Type B pancreatic cell (in vitro differentiated cells): ENCODE data around the gene LCN2. TPM values are rescaled to one million over a fixed set of nuclear protein-coding genes. Genes with fewer than 3 reads are reported as not detected.

ENCODE experiments used
- DNase-seq: peaks from one replicate; pipeline ENCODE4 v3.0.0; 2021; ENCODE audit warnings: mixed read lengths; ENCODE audit not compliant: unreplicated experiment; ENCODE audit errors: extremely low spot score
- H3K27ac Mint-ChIP-seq: 2 replicates; pipeline ENCODE4 v1.8.0; 2021; ENCODE audit warnings: mild to moderate bottlenecking, mixed read lengths
- H3K27me3 Mint-ChIP-seq: 2 replicates; pipeline ENCODE4 v1.8.0; 2021; ENCODE audit warnings: mixed read lengths
- H3K36me3 Mint-ChIP-seq: 2 replicates; pipeline ENCODE4 v1.8.0; 2021; ENCODE audit warnings: mixed read lengths
- H3K4me1 Mint-ChIP-seq: one replicate; pipeline ENCODE4 v1.8.0; 2021; ENCODE audit warnings: mixed read lengths; ENCODE audit not compliant: unreplicated experiment
- H3K4me3 Mint-ChIP-seq: 2 replicates; pipeline ENCODE4 v1.8.0; 2021; ENCODE audit warnings: mild to moderate bottlenecking, mixed read lengths
- H3K9me3 Mint-ChIP-seq: 2 replicates; pipeline ENCODE4 v1.8.0; 2021; ENCODE audit warnings: mixed read lengths
- total RNA-seq: library from RNA; stranded (reverse); gene quantifications from 2 replicates; pipeline ENCODE4 v1.2.1, GENCODE V29; 2021; ENCODE audit warnings: low replicate concordance
- TF ChIP-seq, protein P1 (sequence below): fragments of 200-600 bp; sonication (generic); conservative IDR thresholded peaks from 2 replicates; pipeline ENCODE4 v1.5.0; 2021; ENCODE audit warnings: antibody characterized with exemption, mild to moderate bottlenecking

Gene LCN2
- total RNA-seq, 1 donor from 2014 or later, result 10.7 TPM

GRCh38 chr9:128144239-128145181, 4.7 kb upstream of the LCN2 start:
- no peaks in the 10 kb centered on the region for H3K9me3 Mint-ChIP-seq
- no peak overlapping the region for H3K27ac Mint-ChIP-seq
- no peak for DNase-seq
- no peak overlapping the region for H3K4me3 Mint-ChIP-seq
- H3K27me3 Mint-ChIP-seq, result no peaks in the 10 kb centered on the region
- TF ChIP-seq, protein P1, sequence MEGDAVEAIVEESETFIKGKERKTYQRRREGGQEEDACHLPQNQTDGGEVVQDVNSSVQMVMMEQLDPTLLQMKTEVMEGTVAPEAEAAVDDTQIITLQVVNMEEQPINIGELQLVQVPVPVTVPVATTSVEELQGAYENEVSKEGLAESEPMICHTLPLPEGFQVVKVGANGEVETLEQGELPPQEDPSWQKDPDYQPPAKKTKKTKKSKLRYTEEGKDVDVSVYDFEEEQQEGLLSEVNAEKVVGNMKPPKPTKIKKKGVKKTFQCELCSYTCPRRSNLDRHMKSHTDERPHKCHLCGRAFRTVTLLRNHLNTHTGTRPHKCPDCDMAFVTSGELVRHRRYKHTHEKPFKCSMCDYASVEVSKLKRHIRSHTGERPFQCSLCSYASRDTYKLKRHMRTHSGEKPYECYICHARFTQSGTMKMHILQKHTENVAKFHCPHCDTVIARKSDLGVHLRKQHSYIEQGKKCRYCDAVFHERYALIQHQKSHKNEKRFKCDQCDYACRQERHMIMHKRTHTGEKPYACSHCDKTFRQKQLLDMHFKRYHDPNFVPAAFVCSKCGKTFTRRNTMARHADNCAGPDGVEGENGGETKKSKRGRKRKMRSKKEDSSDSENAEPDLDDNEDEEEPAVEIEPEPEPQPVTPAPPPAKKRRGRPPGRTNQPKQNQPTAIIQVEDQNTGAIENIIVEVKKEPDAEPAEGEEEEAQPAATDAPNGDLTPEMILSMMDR, result no peak
- H3K4me1 Mint-ChIP-seq, result peaks cover 19% of the 10 kb centered on the region
- no peaks in the 10 kb centered on the region for H3K36me3 Mint-ChIP-seq

DNA sequence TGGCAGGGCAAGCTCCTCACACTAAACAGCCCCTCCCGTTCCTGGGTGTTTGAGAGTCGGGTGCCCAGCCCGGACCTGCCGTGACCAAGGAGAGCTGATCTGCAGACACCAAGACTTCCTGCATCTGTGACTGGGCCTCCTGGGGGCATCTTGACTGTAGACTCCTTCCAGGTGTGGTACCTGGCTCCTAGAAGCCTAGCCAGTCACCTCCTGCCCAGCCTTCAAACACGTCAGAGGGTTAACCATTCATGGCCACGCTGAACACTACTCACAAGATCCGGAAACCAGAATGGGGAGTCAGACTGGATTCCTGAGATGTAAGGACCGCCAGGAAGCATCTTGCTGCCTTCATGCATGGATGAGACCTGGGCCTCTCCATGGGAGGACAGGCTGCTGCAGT, 3.7 kb upstream of the LCN2 start:
- no peaks in the 10 kb centered on the region for H3K9me3 Mint-ChIP-seq
- H3K4me3 Mint-ChIP-seq, result peak overlapping the region; percentile 68
- TF ChIP-seq, protein P1, result no peak
- peaks cover 19% of the 10 kb centered on the region for H3K4me1 Mint-ChIP-seq
- H3K36me3 Mint-ChIP-seq, result no peaks in the 10 kb centered on the region
- H3K27ac Mint-ChIP-seq, result peak overlapping the region; percentile 97
- no peak for DNase-seq
- no peaks in the 10 kb centered on the region for H3K27me3 Mint-ChIP-seq

- TF ChIP-seq, protein P1, result no peak
- Mint-ChIP-seq H3K4me3 (peak overlapping the region; percentile 68), H3K4me1 (peaks cover 19% of the 10 kb centered on the region), H3K27me3 (no peaks in the 10 kb centered on the region), H3K36me3 (no peaks in the 10 kb centered on the region), H3K9me3 (no peaks in the 10 kb centered on the region), H3K27ac (peak overlapping the region; percentile 97)
- DNase-seq, result no peak
These were observed 3.3 kb upstream of the LCN2 start for GRCh38 chr9:128145951-128146351.

- Mint-ChIP-seq H3K36me3 (no peaks in the 10 kb centered on the region), H3K4me1 (peaks cover 19% of the 10 kb centered on the region), H3K4me3 (no peak overlapping the region), H3K27ac (peak overlapping the region; percentile 97), H3K9me3 (no peaks in the 10 kb centered on the region), H3K27me3 (no peaks in the 10 kb centered on the region)
- DNase-seq, result no peak
- TF ChIP-seq, protein P1, result no peak
These were observed 2.6 kb upstream of the LCN2 start for GRCh38 chr9:128146591-128147120.

GRCh38 chr9:128148509-128149000, 698 bp upstream of the LCN2 start:
- no peaks in the 10 kb centered on the region for H3K36me3 Mint-ChIP-seq
- no peaks in the 10 kb centered on the region for H3K9me3 Mint-ChIP-seq
- peaks cover 15% of the 10 kb centered on the region for H3K4me1 Mint-ChIP-seq
- no peaks in the 10 kb centered on the region for H3K27me3 Mint-ChIP-seq
- DNase-seq, result no peak
- H3K4me3 Mint-ChIP-seq, result no peak overlapping the region
- TF ChIP-seq, protein P1, result no peak
- H3K27ac Mint-ChIP-seq, result peak overlapping the region; percentile 92
